HCT116 (cell line): Measurements from ENCODE around the gene C19orf44. TPM values are rescaled to one million over a fixed set of nuclear protein-coding genes. Genes with fewer than 3 reads are reported as not detected.

Experiments used
- ATAC-seq: fragments of 200-7000 bp; cut with Tn5 transposase; 2 replicates; pipeline ENCODE4 v1.9.1; 2020; ENCODE audit warnings: mild to moderate bottlenecking, moderate library complexity
- BruUV-seq: library from RNA; stranded (reverse); fragments of 400-500 nt; replicated peaks from 2 replicates; lab custom pipeline; 2021; lab: Mats Ljungman, UMichigan
- CTCF ChIA-PET: fragments of 300-600 bp; sonication (Branson Sonifier 250); formaldehyde crosslinking; loops from one replicate; lab custom pipeline; 2021; ENCODE audit warnings: antibody characterized with exemption; lab: Charles Lee
- POLR2A ChIA-PET: fragments of 300-600, 350-600 bp; sonication (Branson Sonifier 250); formaldehyde crosslinking; loops from one replicate; lab custom pipeline; 2021; ENCODE audit warnings: antibody characterized with exemption; lab: Charles Lee
- RAD21 ChIA-PET, 2 experiments: fragments of 300-600 bp; sonication (Branson Sonifier 250); formaldehyde crosslinking; loops; one replicate each; lab custom pipeline; 2023; ENCODE audit warnings: low total read pairs in 2 of 2; ENCODE audit not compliant: uncharacterized antibody in 2 of 2, unreplicated experiment in 2 of 2, low non-redundant PET in 1 of 2; lab: Charles Lee
- DNase-seq: peaks from one replicate; pipeline ENCODE4 v3.0.0-alpha.2; 2010; ENCODE audit warnings: low read depth, low spot score
- H2AFZ ChIP-seq: fragments of 200-600 bp; shearing (Covaris generic), sonication (generic); 2 replicates; pipeline ENCODE4 v1.6.1; 2017; ENCODE audit warnings: low read depth, mixed run types, mixed read lengths, antibody characterized with exemption, low read length; ENCODE audit not compliant: poor library complexity, severe bottlenecking
- H3K27ac ChIP-seq: 2 replicates; pipeline ENCODE4 v1.5.1; 2012; ENCODE audit warnings: low read depth, low read length
- H3K27me3 ChIP-seq: fragments of 200-600 bp; sonication (generic); 2 replicates; pipeline ENCODE4 v1.6.1; 2016; ENCODE audit warnings: mixed run types, low read length, mixed read lengths; ENCODE audit not compliant: insufficient read depth
- H3K36me3 ChIP-seq, 2 experiments: fragments of 200-500 bp in 1 of 2; fragments of 200-600 bp in 1 of 2; sonication (Bioruptor generic) in 1 of 2; sonication (generic) in 1 of 2; 2 replicates each; pipeline versions ENCODE4 v1.5.1 to v1.6.1; 2014 to 2016; ENCODE audit warnings: low read length in 2 of 2, inconsistent platforms in 1 of 2, mixed read lengths in 1 of 2, mixed run types in 1 of 2; ENCODE audit not compliant: insufficient read depth in 2 of 2, control insufficient read depth in 1 of 2
- H3K4me1 ChIP-seq, 2 experiments: fragments of 200-600 bp in 1 of 2; sonication (generic) in 1 of 2; 2 replicates each; pipeline versions ENCODE4 v1.5.1 to v1.6.1; 2012 to 2017; ENCODE audit warnings: low read length in 2 of 2, inconsistent platforms in 1 of 2, mild to moderate bottlenecking in 1 of 2, mixed read lengths in 1 of 2, mixed run types in 1 of 2, moderate library complexity in 1 of 2; ENCODE audit not compliant: insufficient read depth in 2 of 2, control insufficient read depth in 1 of 2
- H3K4me2 ChIP-seq: fragments of 200-600 bp; sonication (generic); 2 replicates; pipeline ENCODE4 v1.6.1; 2017; ENCODE audit warnings: mixed run types, low read length, mixed read lengths
- H3K4me3 ChIP-seq, 2 experiments: fragments of 200-600 bp in 1 of 2; sonication (generic) in 1 of 2; replicated peaks in 1 of 2; 2 replicates each; pipeline ENCODE4 v1.5.1; 2011 to 2016; ENCODE audit warnings: low read length in 2 of 2, control low read depth in 1 of 2, low read depth in 1 of 2, mild to moderate bottlenecking in 1 of 2, mixed read lengths in 1 of 2, mixed run types in 1 of 2
- H3K79me2 ChIP-seq: fragments of 200-600 bp; sonication (generic); 2 replicates; pipeline ENCODE4 v1.6.1; 2017; ENCODE audit warnings: mild to moderate bottlenecking, mixed run types, low read length, moderate library complexity, mixed read lengths; ENCODE audit not compliant: insufficient read depth
- H3K9ac ChIP-seq: fragments of 200-600 bp; sonication (generic); 2 replicates; pipeline ENCODE4 v1.6.1; 2016; ENCODE audit warnings: low read length, mixed read lengths
- H3K9me2 ChIP-seq: fragments of 200-600 bp; sonication (generic), shearing (Covaris generic); 2 replicates; pipeline ENCODE4 v1.6.1; 2017; ENCODE audit warnings: mixed run types, mild to moderate bottlenecking, moderate library complexity; ENCODE audit not compliant: insufficient read depth
- H3K9me3 ChIP-seq, 2 experiments: fragments of 200-500 bp in 1 of 2; fragments of 200-600 bp in 1 of 2; sonication (Bioruptor generic) in 1 of 2; sonication (generic) in 1 of 2; 2 replicates each; pipeline ENCODE4 v1.6.1; 2014 to 2017; ENCODE audit warnings: low read length in 2 of 2, mixed read lengths in 2 of 2, inconsistent platforms in 1 of 2, low read depth in 1 of 2, mild to moderate bottlenecking in 1 of 2, mixed run types in 1 of 2, moderate library complexity in 1 of 2; ENCODE audit not compliant: control insufficient read depth in 1 of 2, insufficient read depth in 1 of 2
- H4K20me1 ChIP-seq: fragments of 200-600 bp; sonication (generic), shearing (Covaris generic); 2 replicates; pipeline ENCODE4 v1.6.1; 2017; ENCODE audit warnings: mixed run types, mild to moderate bottlenecking, moderate library complexity; ENCODE audit not compliant: insufficient read depth
- CEBPB ChIP-seq: IDR thresholded peaks from 2 replicates; pipeline ENCODE4 v1.6.1; 2012; ENCODE audit warnings: low read depth
- CTCF ChIP-seq, 3 experiments: fragments of 200-600 bp in 1 of 3; sonication (generic) in 1 of 3; IDR thresholded peaks in 2 of 3; conservative IDR thresholded peaks in 1 of 3; 2 replicates each; pipeline ENCODE4 v1.5.1; 2012 to 2017; ENCODE audit warnings: low read depth in 2 of 3, low read length in 2 of 3, antibody characterized with exemption in 1 of 3, borderline replicate concordance in 1 of 3, control low read depth in 1 of 3, mild to moderate bottlenecking in 1 of 3, mixed read lengths in 1 of 3, mixed run types in 1 of 3, moderate library complexity in 1 of 3; ENCODE audit not compliant: insufficient read depth in 1 of 3
- ELF1 ChIP-seq: IDR thresholded peaks from 2 replicates; pipeline ENCODE4 v1.6.1; 2012; ENCODE audit warnings: low read depth, borderline replicate concordance
- FOSL1 ChIP-seq: IDR thresholded peaks from 2 replicates; pipeline ENCODE4 v1.6.1; 2012; ENCODE audit warnings: low read depth
- MAX ChIP-seq: IDR thresholded peaks from 2 replicates; pipeline ENCODE4 v1.6.1; 2012
- POLR2AphosphoS5 ChIP-seq: IDR thresholded peaks from 2 replicates; pipeline ENCODE4 v1.6.1; 2011; ENCODE audit warnings: mild to moderate bottlenecking, low read depth, low read length, moderate library complexity
- REST ChIP-seq: IDR thresholded peaks from 2 replicates; pipeline ENCODE4 v1.6.1; 2012; ENCODE audit warnings: low read depth
- SP1 ChIP-seq: IDR thresholded peaks from 2 replicates; pipeline ENCODE4 v1.6.1; 2012; ENCODE audit warnings: low read depth
- TCF7L2 ChIP-seq: IDR thresholded peaks from 2 replicates; pipeline ENCODE4 v1.7.0; 2011; ENCODE audit warnings: borderline replicate concordance, inconsistent platforms; ENCODE audit not compliant: insufficient read depth, insufficient read length; ENCODE audit errors: extremely low read depth
- ZBTB33 ChIP-seq: IDR thresholded peaks from 2 replicates; pipeline ENCODE4 v1.6.1; 2011; ENCODE audit warnings: mild to moderate bottlenecking, low read length, moderate library complexity; ENCODE audit not compliant: insufficient replicate concordance; ENCODE audit errors: extremely low read depth
- ZFX ChIP-seq: fragments of 450-650 bp; IDR thresholded peaks from 2 replicates; pipeline ENCODE4 v1.6.1; 2017
- intact Hi-C: fragments of 100-400 bp; cut with micrococcal nuclease; formaldehyde crosslinking; loops from 2 replicates; pipeline ENCODE4 v1.10.0; 2022
- total RNA-seq: library from RNA; stranded (reverse); gene quantifications from one replicate; pipeline ENCODE4 v1.2.1, GENCODE V29; 2021; ENCODE audit not compliant: unreplicated experiment

The C19orf44 gene
- total RNA-seq, 1 experiment from 2014 or later, result 6.8 TPM

GRCh38 chr19:16524991-16525734 lies 29.0 kb downstream of the C19orf44 start:
- no peak overlapping the region for H3K4me3 ChIP-seq
- no peaks in the 10 kb centered on the region for H3K9me2 ChIP-seq
- no peak for DNase-seq
- BruUV-seq, result no TSS peak
- H2AFZ ChIP-seq, result no peak overlapping the region
- no peak overlapping the region for H3K4me2 ChIP-seq
- H4K20me1 ChIP-seq, result no peaks in the 10 kb centered on the region
- ChIA-PET RAD21 (no interaction called here), POLR2A (no interaction called here), CTCF (no interaction called here)
- TF ChIP-seq REST (no peak), TCF7L2 (no peak), MAX (no peak), ZFX (no peak), SP1 (no peak), FOSL1 (no peak), CEBPB (no peak), POLR2AphosphoS5 (no peak), ZBTB33 (no peak), CTCF (IDR thresholded peaks at IDR 0.05 in 2 of 3, conservative IDR thresholded peaks at IDR 0.05 in 1 of 3; ENCODE audit: borderline replicate concordance in 1 of 3, insufficient read depth in 1 of 3, low read depth in 2 of 3, low read length in 2 of 3) (no peak), ELF1 (no peak)
- no peak for ATAC-seq
- no peak overlapping the region for H3K27ac ChIP-seq
- H3K9me3 ChIP-seq, result no peaks in the 10 kb centered on the region
- peaks cover 25% of the 10 kb centered on the region for H3K79me2 ChIP-seq
- H3K27me3 ChIP-seq, result no peaks in the 10 kb centered on the region
- H3K36me3 ChIP-seq, result peaks cover 49 to 81% of the 10 kb centered on the region in 2 experiments; a peak in 3 of 4 replicates
- intact Hi-C loops, result no loop called here
- no peak overlapping the region for H3K9ac ChIP-seq
- no peaks in the 10 kb centered on the region for H3K4me1 ChIP-seq
